Stimulated activated naive CD4-positive, alpha-beta T cell treated with Interleukin-2 at 50 U/mL for 16 hours (primary cell): ENCODE data around the gene ATIC.
A peak's percentile ranks its signal among the peaks of the same experiment; 100 is the strongest.

ENCODE experiments used
- DNase-seq: peaks from one replicate; lab custom pipeline; 2025; lab: John Stamatoyannopoulos, UW

Gene ATIC

GRCh38 chr2:215311625-215312396 lies at the start of gene ATIC:
ATIC (plus strand) TSS chr2:215312059; CDS start chr2:215312143, 84 bp downstream.
- DNase-seq, result peak; percentile 89

- DNase-seq, result no peak
Observed at GRCh38 chr2:215262303-215262702, 49.6 kb upstream of the ATIC start.

GRCh38 chr2:215262741-215263362 lies 49.0 kb upstream of the ATIC start:
- DNase-seq, result no peak

- DNase-seq, result no peak
Observed at GRCh38 chr2:215264374-215264773, 47.5 kb upstream of the ATIC start.

GRCh38 chr2:215269397-215270117 lies 42.3 kb upstream of the ATIC start:
- DNase-seq, result peak; percentile 45

- no peak for DNase-seq
Observed at GRCh38 chr2:215270118-215270451, 41.8 kb upstream of the ATIC start.

- no peak for DNase-seq
Observed at GRCh38 chr2:215271446-215271845, 40.4 kb upstream of the ATIC start.

GRCh38 chr2:215272918-215273317 lies 38.9 kb upstream of the ATIC start:
- no peak for DNase-seq

GRCh38 chr2:215274829-215275228 lies 37.0 kb upstream of the ATIC start:
- no peak for DNase-seq

GRCh38 chr2:215275824-215276223 lies 36.0 kb upstream of the ATIC start:
- DNase-seq, result no peak

- no peak for DNase-seq
Observed at GRCh38 chr2:215277944-215278343, 33.9 kb upstream of the ATIC start.

GRCh38 chr2:215280326-215280725 lies 31.5 kb upstream of the ATIC start:
- DNase-seq, result no peak

GRCh38 chr2:215283221-215283620 lies 28.6 kb upstream of the ATIC start:
- no peak for DNase-seq

GRCh38 chr2:215286309-215286708 lies 25.6 kb upstream of the ATIC start:
- DNase-seq, result no peak

GRCh38 chr2:215288112-215288815 lies 23.6 kb upstream of the ATIC start:
- DNase-seq, result no peak

- no peak for DNase-seq
Observed at GRCh38 chr2:215290980-215291599, 20.8 kb upstream of the ATIC start.

GRCh38 chr2:215293879-215294278 lies 18.0 kb upstream of the ATIC start:
- no peak for DNase-seq

- DNase-seq, result no peak
Observed at GRCh38 chr2:215299337-215299859, 12.5 kb upstream of the ATIC start.

- DNase-seq, result no peak
Observed at GRCh38 chr2:215301994-215302393, 9.9 kb upstream of the ATIC start.

GRCh38 chr2:215311259-215311624 lies 617 bp upstream of the ATIC start:
- peak; percentile 1 for DNase-seq

- no peak for DNase-seq
Observed at GRCh38 chr2:215313255-215313613, 1.4 kb downstream of the ATIC start.

GRCh38 chr2:215314896-215315295 lies 3.0 kb downstream of the ATIC start:
- DNase-seq, result no peak
